ENCODE data around the gene DCC. TPM values are rescaled to one million over a fixed set of nuclear protein-coding genes. Genes with fewer than 3 reads are reported as not detected.

The DCC gene
- total and polyA plus RNA-seq, 2 donors (not counting 1 experiment from before 2014, with no cell fraction given) = not detected

GRCh38 chr18:52343731-52344340 lies 3.8 kb downstream of the DCC start:
- ATAC-seq (ENCODE audit: low read depth) = no peak

GRCh38 chr18:52344881-52345280 lies 4.9 kb downstream of the DCC start:
- TF ChIP-seq CTCF (IDR thresholded peaks at IDR 0.05) = no peak
- no peak for TF ChIP-seq EZH2 (IDR thresholded peaks at IDR 0.05; ENCODE audit: borderline replicate concordance, insufficient read depth, low read depth, low read length, poor library complexity, severe bottlenecking)
- peaks cover 21% of the 10 kb centered on the region for H3K27me3 Mint-ChIP-seq
- Histone ChIP-seq H3K9ac (ENCODE audit: low read length) (no peak overlapping the region), H3K9me3 (ENCODE audit: control extremely low read depth in 1 of 3, control insufficient read depth in 2 of 3, insufficient read depth in 1 of 3, low read length in 2 of 3) (peaks cover 0 to 18% (median 0%) of the 10 kb centered on the region in 3 donors), H3K36me3 (replicated peaks in 1 of 2; ENCODE audit: control extremely low read depth in 1 of 2, control insufficient read depth in 1 of 2, extremely low read depth in 1 of 2, insufficient read depth in 2 of 2, low read length in 1 of 2) (no peaks in the 10 kb centered on the region), H3K4me2 (replicated peaks; ENCODE audit: low read depth, low read length, poor library complexity, severe bottlenecking) (no peak overlapping the region), H3K4me3 (ENCODE audit: control extremely low read depth in 1 of 5, extremely low read depth in 1 of 5, insufficient read depth in 1 of 5, low read depth in 2 of 5, low read length in 4 of 5) (no peak overlapping the region), H2AFZ (ENCODE audit: insufficient read depth, low read depth, low read length, poor library complexity, severe bottlenecking) (no peak overlapping the region), H3K79me2 (ENCODE audit: control insufficient read depth, insufficient read depth, low read length) (no peaks in the 10 kb centered on the region), H3K27ac (ENCODE audit: low read length in 2 of 2) (no peak overlapping the region), H3K27me3 (replicated peaks in 1 of 4; ENCODE audit: control extremely low read depth in 1 of 4, control insufficient read depth in 3 of 4, insufficient read depth in 4 of 4, low read length in 3 of 4) (peaks cover 0 to 22% (median 8%) of the 10 kb centered on the region in 4 experiments), H3K4me1 (ENCODE audit: control insufficient read depth in 2 of 2, insufficient read depth in 2 of 2, low read length in 2 of 2) (no peaks in the 10 kb centered on the region), H4K20me1 (ENCODE audit: control insufficient read depth, insufficient read depth, low read length, poor library complexity, severe bottlenecking) (no peaks in the 10 kb centered on the region)
- H3K4me1 Mint-ChIP-seq = no peaks in the 10 kb centered on the region
- ChIA-PET CTCF (no interaction called here), POLR2A (no interaction called here)
- intact Hi-C loops (cut with micrococcal nuclease) = no loop called here
- H3K4me3 Mint-ChIP-seq = no peak overlapping the region
- ATAC-seq (ENCODE audit: low read depth) (no peak), DNase-seq (no peak)
- no peak overlapping the region for H3K27ac Mint-ChIP-seq
- no peaks in the 10 kb centered on the region for H3K9me3 Mint-ChIP-seq (ENCODE audit: insufficient read depth)

More at GRCh38 chr18:52343731-52344340, 3.8 kb downstream of the DCC start:
- Histone ChIP-seq H3K36me3 (replicated peaks in 1 of 2; ENCODE audit: control extremely low read depth in 1 of 2, control insufficient read depth in 1 of 2, extremely low read depth in 1 of 2, insufficient read depth in 2 of 2, low read length in 1 of 2) (no peaks in the 10 kb centered on the region), H3K4me1 (ENCODE audit: control insufficient read depth in 2 of 2, insufficient read depth in 2 of 2, low read length in 2 of 2) (no peaks in the 10 kb centered on the region), H3K9ac (ENCODE audit: low read length) (no peak overlapping the region), H4K20me1 (ENCODE audit: control insufficient read depth, insufficient read depth, low read length, poor library complexity, severe bottlenecking) (no peaks in the 10 kb centered on the region), H3K4me3 (ENCODE audit: control extremely low read depth in 1 of 5, extremely low read depth in 1 of 5, insufficient read depth in 1 of 5, low read depth in 2 of 5, low read length in 4 of 5) (no peak overlapping the region), H2AFZ (ENCODE audit: insufficient read depth, low read depth, low read length, poor library complexity, severe bottlenecking) (no peak overlapping the region), H3K79me2 (ENCODE audit: control insufficient read depth, insufficient read depth, low read length) (no peaks in the 10 kb centered on the region), H3K9me3 (ENCODE audit: control extremely low read depth in 1 of 3, control insufficient read depth in 2 of 3, insufficient read depth in 1 of 3, low read length in 2 of 3) (peaks cover 0 to 21% (median 0%) of the 10 kb centered on the region in 3 donors), H3K27ac (ENCODE audit: low read length in 2 of 2) (no peak overlapping the region), H3K27me3 (replicated peaks in 1 of 4; ENCODE audit: control extremely low read depth in 1 of 4, control insufficient read depth in 3 of 4, insufficient read depth in 4 of 4, low read length in 3 of 4) (peaks cover 0 to 25% (median 12%) of the 10 kb centered on the region in 4 experiments), H3K4me2 (replicated peaks; ENCODE audit: low read depth, low read length, poor library complexity, severe bottlenecking) (no peak overlapping the region)
- H3K27ac Mint-ChIP-seq = no peak overlapping the region
- no peak overlapping the region for H3K4me3 Mint-ChIP-seq
- no peaks in the 10 kb centered on the region for H3K9me3 Mint-ChIP-seq (ENCODE audit: insufficient read depth)
- CTCF ChIA-PET = no interaction called here
- H3K4me1 Mint-ChIP-seq = no peaks in the 10 kb centered on the region
- intact Hi-C loops (cut with micrococcal nuclease) = no loop called here
- TF ChIP-seq CTCF (IDR thresholded peaks at IDR 0.05) (no peak), EZH2 (IDR thresholded peaks at IDR 0.05; ENCODE audit: borderline replicate concordance, insufficient read depth, low read depth, low read length, poor library complexity, severe bottlenecking) (no peak)
- WGBS (ENCODE audit: insufficient coverage) = no CpG with 5 or more reads among the region's 6 CpGs
- POLR2A ChIA-PET = no interaction called here
- peaks cover 30% of the 10 kb centered on the region for H3K27me3 Mint-ChIP-seq
- DNase-seq = no peak

Measured in B cell (primary cell).